HL-60/S4 treated with phorbol 12-myristate 13-acetate at 8.2 ng/mL for 4 days and 3 days (cell line): ENCODE measurements around the gene CDH1.

ENCODE experiments used
- in situ Hi-C: fragments of 300-500 bp; cut with MboI; formaldehyde crosslinking; loops from 2 replicates; pipeline ENCODE4 v1.15.0; 2022; ENCODE audit warnings: low sequenced_read_pairs

CDH1 gene

DNA sequence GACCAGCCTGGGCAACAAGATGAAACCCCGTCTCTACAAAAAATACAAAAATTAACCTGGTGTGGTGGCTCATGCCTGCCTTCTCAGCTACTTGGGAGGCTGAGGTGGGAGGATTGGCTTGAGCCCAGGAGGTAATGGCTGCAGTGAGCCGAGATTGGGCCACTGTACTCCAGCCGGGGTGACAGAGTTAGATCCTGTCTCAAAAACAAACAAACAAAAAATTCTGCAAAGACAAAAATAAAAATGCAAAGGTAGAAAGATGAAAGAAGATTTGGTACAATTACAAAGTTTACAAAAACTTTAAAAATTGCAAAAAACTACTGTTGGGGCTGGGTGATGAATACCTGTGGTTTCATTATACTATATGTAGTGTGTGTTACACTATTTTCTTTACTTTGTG lies 5.5 kb upstream of the CDH1 start:
- in situ Hi-C loops = no loop called here

GRCh38 chr16:68732042-68732680 lies 4.9 kb upstream of the CDH1 start:
- in situ Hi-C loops = no loop called here

GRCh38 chr16:68732741-68733399 lies 4.2 kb upstream of the CDH1 start:
- in situ Hi-C loops = no loop called here

- in situ Hi-C loops = no loop called here
Measured at GRCh38 chr16:68733570-68733969, 3.5 kb upstream of the CDH1 start.

DNA sequence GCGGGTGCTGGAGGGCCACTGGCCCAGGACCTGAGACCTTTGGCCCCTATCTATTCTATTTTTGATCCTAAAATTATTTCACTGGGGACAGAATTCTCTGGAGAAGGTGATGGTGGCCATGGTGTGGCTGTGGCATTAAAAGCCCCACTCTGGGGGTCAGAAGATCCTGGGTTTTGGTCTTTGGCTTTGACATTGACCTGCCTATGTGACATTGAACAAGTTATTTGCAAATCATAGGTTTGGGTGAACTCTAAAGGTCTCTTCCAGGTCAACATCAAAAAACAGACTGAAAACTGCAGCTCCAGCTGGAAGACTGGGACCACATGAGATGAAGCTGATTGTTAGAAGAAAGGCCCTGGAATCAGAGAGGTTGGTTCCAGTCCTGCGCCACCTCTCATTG lies 2.3 kb upstream of the CDH1 start:
- in situ Hi-C loops = no loop called here

- in situ Hi-C loops = no loop called here
Measured at GRCh38 chr16:68736561-68736960, 531 bp upstream of the CDH1 start.

DNA sequence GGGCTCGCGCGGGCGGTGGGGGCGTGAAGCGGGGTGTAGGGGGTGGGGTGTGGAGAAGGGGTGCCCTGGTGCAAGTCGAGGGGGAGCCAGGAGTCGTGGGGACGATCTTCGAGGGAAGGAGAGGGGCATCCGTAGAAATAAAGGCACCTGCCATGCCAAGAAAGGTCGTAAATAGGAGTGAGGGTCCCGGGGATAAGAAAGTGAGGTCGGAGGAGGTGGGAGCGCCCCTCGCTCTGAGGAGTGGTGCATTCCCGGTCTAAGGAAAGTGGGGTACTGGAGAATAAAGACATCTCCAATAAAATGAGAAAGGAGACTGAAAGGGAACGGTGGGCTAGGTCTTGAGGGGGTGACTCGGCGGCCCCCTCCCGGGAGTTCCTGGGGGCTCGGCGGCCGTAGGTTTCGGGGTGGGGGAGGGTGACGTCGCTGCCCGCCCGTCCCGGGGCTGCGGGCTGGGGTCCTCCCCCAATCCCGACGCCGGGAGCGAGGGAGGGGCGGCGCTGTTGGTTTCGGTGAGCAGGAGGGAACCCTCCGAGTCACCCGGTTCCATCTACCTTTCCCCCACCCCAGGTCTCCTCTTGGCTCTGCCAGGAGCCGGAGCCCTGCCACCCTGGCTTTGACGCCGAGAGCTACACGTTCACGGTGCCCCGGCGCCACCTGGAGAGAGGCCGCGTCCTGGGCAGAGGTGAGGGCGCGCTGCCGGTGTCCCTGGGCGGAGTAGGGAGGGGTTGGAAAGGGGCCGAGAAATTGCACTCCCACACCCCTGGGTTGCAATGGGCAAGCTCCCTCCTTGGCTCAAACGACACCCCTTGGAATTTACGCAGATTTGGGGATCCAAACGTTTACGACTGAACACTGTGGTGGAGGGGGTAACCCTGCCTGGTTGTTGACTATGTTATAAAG lies 888 bp downstream of the CDH1 start:
- in situ Hi-C loops = no loop called here

GRCh38 chr16:68739964-68740627 lies 3.0 kb downstream of the CDH1 start:
- in situ Hi-C loops = loop anchor here (10.0 kb wide), 1 partner anchor 65 kb away; no protein-coding TSS in a partner anchor

GRCh38 chr16:68740628-68741346 lies 3.7 kb downstream of the CDH1 start:
- in situ Hi-C loops = loop anchor here (10.0 kb wide), 1 partner anchor 64 kb away; no protein-coding TSS in a partner anchor

GRCh38 chr16:68743664-68744063 lies 6.6 kb downstream of the CDH1 start:
- in situ Hi-C loops = loop anchor here (10.0 kb wide), 1 partner anchor 61 kb away; no protein-coding TSS in a partner anchor

GRCh38 chr16:68744744-68745280 lies 7.7 kb downstream of the CDH1 start:
- in situ Hi-C loops = loop anchor here (10.0 kb wide), 1 partner anchor 60 kb away; no protein-coding TSS in a partner anchor

DNA sequence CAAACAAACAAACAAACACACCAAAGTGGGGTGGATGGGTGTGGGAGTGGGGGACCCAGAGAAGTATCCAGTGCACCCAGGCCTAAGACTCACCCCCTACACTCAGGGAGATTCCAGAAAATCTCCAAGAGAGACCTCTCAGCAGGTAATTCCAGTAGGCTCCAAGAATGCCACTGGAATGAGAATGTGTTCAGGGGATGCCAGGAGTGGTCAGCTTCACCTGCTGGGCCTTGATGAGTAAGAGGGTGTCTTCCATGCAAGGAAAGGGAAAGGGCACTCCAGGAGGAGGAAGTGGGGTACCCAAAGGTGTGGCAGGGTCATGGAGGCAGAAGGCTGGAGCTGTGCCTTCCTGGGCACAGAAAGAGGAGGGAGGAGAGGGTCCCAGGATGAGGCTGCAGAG lies 9.9 kb downstream of the CDH1 start:
- in situ Hi-C loops = loop anchor here (10.0 kb wide), 1 partner anchor 58 kb away; no protein-coding TSS in a partner anchor

DNA sequence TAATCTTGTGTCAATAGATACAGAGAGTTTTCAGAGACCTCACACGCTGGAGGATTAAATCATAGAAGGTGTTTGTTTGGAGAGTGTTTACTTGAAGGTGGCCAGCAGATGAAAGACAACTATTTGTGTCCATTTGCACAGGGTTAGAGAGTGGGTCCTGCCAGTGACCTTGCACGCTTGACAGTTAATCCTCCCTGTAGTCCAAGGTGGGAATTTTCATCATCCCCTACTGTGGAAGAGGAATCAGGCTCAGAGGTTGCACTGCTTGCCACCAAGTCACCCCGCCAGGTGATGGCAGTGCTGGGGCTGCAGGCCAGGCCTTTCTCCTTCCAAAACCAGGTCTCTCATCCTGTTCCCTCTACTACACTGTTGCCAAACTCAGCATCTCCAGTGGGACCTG lies 12.3 kb downstream of the CDH1 start:
- in situ Hi-C loops = loop anchor here (10.0 kb wide), 1 partner anchor 55 kb away; no protein-coding TSS in a partner anchor

- in situ Hi-C loops = no loop called here
Measured at GRCh38 chr16:68750193-68750695, 13.2 kb downstream of the CDH1 start.

- in situ Hi-C loops = no loop called here
Measured at GRCh38 chr16:68751160-68751559, 14.1 kb downstream of the CDH1 start.

- in situ Hi-C loops = no loop called here
Measured at GRCh38 chr16:68752602-68753001, 15.5 kb downstream of the CDH1 start.

GRCh38 chr16:68754084-68754792 lies 17.1 kb downstream of the CDH1 start:
- in situ Hi-C loops = no loop called here

GRCh38 chr16:68756239-68756915 lies 19.3 kb downstream of the CDH1 start:
- in situ Hi-C loops = no loop called here

- in situ Hi-C loops = no loop called here
Measured at GRCh38 chr16:68757625-68757935, 20.5 kb downstream of the CDH1 start.
